ENCODE data around the gene FBXL17. TPM values are rescaled to one million over a fixed set of nuclear protein-coding genes. Genes with fewer than 3 reads are reported as not detected.

The FBXL17 gene
- total RNA-seq, 1 experiment from 2014 or later: 15.9 TPM

- no peak for DNase-seq (ENCODE audit: low read depth)
Measured at GRCh38 chr5:108001222-108001621, 380.7 kb downstream of the FBXL17 start.

GRCh38 chr5:107997338-107997980 lies 384.4 kb downstream of the FBXL17 start:
- peak; percentile 62 for DNase-seq (ENCODE audit: low read depth)

GRCh38 chr5:107993341-107993740 lies 388.6 kb downstream of the FBXL17 start:
- DNase-seq (ENCODE audit: low read depth): no peak

DNA sequence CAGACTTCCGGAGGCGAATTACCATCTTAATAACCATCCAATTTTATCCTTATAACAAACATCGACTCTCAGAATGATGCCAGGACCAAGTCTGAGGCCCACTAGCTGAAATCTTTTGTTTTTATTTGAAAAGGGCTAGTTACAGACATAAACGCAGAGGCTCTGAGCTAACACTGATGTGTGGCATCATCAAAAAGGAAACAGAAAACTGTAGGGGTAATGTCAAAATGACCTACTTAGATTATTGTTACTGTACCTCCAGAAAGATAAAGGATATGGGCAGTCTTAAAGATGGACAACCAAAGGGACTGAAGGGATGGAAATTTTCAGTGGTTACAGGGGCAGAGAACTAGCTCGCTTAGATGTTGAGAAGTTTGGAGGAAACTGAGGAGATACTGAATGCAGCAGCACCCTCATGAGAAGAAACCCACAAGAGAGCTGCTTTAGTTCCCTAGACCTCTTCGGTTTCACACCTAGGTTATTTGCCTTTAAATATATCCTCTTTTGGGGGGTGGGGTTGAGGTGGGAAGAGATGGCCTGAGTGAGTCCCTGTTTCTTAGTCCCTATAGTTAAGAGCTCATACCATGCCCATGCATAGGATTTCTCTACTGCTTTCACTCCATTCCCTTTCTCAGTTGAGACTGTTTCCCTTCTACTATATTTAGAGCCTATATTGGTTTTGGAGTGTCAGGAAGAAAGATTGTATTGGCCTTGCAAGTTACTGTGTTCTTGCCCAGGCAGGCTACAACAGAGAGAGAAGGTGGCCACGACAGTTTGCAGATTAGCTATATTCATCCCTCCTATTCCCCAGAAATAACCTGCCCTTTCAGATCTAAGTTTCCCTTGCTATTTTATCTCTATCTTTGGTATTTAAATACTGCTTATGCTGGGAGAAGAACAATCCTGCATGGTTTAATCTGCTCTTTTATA lies 390.8 kb downstream of the FBXL17 start:
- DNase-seq (ENCODE audit: low read depth): no peak

- peak; percentile 56 for DNase-seq (ENCODE audit: low read depth)
Measured at GRCh38 chr5:107985144-107985543, 396.8 kb downstream of the FBXL17 start.

DNA sequence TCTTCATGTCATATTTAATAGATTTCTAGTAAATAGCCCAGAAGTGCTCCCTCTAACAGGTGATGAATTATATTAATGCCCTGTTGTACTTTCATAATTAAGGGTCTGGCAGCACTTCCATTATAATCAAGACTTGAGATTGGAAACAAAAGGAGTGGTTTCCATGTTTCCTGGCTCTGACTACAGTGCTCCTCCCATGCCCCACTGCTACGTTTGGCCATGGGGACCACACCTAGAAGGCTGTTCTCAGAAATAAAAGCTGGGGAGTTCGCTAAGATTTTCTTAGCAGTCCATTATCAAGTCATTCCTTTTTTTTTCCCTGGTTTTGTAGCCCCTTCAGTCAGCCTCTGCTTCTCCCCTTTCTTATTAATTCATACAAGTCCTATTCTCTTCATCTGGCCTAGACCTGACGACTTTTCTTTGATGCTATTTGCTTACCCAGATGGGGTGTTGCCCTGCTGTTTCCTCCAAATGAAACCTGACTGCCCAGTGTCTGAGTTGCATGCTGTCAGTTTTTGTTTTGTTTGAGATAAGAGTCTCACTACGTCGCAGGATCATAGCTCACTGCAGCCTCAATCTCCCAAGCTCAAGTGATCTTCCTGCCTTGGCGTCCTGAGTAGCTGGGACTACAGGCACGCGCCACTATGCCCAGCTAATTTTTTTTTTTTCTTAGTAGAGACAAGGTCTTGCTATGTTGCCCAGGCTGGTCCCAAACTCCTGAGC lies 399.0 kb downstream of the FBXL17 start:
- DNase-seq (ENCODE audit: low read depth): no peak

GRCh38 chr5:107980923-107981692 lies 400.8 kb downstream of the FBXL17 start:
- no peak for DNase-seq (ENCODE audit: low read depth)

DNA sequence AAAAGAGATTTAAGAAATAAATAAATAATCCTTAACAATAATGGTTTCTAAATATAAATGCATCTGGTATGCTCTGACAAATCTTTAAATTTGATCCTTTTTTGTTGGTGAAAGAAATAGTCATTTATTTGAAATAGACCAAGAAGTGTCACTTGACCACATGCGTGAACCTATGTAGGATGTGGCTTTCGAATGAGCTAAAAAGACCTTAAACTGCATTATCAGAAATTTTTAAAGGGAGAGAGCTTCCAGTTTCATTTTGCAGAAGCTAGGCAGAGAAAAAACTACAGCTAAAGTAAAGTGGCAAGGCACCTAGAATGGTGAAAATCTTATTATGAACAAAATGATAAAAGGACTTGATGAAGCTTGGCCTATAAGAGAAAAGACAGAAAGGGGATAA lies 402.0 kb downstream of the FBXL17 start:
- no peak for DNase-seq (ENCODE audit: low read depth)

DNA sequence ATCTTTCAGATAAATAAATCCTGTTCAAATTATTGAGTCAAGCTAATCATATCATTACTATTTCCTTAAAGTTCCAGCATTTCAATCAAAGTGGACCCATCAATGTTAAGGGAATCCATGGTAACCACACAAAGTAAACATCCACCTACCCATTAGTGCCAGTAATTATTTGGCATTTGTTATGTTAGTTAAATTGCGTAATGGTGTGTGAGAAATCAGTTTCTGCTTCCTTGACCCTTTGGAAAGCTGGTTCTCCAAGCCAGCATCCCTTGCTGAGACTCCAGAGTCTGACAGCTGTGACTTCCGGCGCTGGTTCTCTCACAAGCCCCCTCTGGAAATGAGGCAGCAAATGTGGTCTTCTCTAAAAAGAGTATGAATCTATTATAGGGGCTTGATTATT lies 402.6 kb downstream of the FBXL17 start:
- DNase-seq (ENCODE audit: low read depth): peak; percentile 68

GRCh38 chr5:107977550-107978071 lies 404.3 kb downstream of the FBXL17 start:
- no peak for DNase-seq (ENCODE audit: low read depth)

DNA sequence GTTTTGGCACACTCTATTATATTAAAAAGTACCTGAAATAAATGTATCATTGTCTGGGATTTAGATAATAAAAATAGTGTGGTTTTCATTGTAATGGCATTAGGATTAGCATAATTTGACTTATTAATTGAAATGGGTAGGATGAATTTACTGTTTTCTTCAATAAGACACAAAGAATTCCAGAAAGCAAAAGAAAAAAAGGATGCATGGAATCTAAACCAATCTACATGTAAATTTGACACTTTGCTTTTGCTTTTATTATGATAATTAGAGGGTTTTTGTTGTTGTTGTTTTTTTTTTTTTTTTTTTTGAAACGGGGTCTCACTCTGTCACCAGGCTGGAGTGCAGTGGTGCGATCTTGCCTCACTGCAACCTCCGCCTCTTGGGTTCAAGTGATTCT lies 406.3 kb downstream of the FBXL17 start:
- DNase-seq (ENCODE audit: low read depth): no peak

DNA sequence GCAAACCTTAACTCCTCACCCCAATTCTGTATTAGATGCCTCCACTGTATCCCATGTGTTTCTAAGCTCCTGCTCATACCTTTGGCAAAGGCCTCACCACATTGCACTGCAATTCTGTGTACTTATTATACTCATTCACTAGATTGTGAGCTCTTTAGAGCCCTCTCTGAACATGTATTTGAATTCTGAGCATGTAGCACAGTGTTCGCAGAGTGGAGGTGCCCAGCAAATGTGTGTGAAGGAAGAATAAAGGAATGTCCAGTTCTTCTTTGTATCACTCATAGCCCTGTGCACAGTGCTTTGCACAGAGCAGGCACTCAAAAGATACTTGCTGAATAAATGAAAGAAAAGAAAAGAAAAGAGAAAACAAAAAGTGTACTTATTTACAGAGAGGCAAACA lies 410.1 kb downstream of the FBXL17 start:
- no peak for DNase-seq (ENCODE audit: low read depth)

DNA sequence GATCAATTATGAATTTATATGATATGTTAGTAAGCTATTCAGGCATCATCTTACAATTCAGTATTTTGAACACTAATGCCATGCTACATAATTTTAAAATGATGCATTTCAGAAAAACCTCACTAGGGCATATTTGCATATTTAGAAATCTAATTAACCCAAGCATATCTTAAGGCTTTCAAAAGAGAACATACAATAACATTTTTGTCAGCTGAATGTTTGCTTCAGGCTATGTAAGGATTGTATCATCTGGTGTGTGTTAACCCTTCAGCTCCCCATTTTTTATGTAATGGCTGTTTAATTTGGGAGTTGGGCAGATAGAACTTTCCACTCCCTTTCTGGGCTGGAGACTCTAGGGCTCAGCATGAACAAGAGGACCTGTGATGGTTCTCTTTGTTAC lies 412.1 kb downstream of the FBXL17 start:
- peak; percentile 43 for DNase-seq (ENCODE audit: low read depth)

DNA sequence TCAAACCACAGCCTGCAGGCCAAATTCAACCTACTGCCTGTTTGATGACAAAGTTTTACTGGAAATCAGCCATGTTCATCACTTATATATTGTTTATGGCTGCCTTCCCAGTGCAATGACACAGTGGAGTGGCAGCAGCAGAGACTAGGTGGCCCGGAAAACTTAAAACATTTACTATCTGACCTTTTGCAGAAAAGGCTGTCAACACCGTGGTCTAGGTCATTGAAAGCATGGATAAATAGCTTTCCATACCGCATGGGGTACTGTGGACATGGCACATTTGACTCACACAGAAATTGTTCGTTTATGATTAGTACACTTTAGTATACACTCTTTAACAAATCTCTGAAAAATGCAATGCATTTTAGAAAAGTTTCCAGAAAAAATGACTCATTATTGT lies 412.9 kb downstream of the FBXL17 start:
- peak; percentile 60 for DNase-seq (ENCODE audit: low read depth)

DNA sequence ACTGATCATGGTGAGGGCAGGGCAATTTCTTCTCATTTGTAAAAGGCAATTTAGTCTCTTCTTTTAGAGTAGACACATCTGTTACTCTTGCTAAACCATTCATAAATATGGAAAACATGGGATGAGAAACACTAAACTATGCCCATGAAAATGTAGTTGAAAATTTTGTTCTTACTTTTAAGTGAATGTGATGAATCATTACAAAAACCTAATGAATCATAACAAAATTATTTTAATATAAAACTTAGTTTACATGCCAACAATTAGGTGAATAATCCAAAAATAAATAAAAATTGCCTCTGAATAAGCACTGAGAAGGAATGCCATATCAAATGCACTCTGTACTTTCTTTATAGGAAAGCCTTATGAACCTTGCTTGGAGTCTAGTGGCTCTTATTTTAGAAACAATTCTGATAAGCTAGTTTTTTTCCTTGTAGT lies 413.5 kb downstream of the FBXL17 start:
- DNase-seq (ENCODE audit: low read depth): peak; percentile 50

DNA sequence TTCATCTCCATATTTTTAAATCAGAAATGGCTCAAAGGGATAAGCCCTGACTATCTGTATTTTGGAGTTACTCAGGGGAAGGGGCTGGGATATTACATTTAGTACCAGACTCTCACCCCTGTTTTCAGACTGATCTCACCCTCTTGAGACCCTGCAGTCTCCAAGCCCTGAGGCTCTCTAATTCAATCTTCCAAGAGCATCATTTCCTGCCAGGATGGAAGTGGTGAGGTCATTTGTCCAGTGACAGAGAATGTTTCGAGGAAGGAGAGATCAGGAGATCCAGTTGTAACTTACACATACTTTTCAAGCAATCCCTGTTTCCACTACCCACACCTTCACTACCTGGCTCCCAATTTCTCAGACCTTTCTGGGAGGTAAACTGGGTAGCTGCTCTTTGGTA lies 415.7 kb downstream of the FBXL17 start:
- peak; percentile 43 for DNase-seq (ENCODE audit: low read depth)

GRCh38 chr5:107964722-107965121 lies 417.2 kb downstream of the FBXL17 start:
- DNase-seq (ENCODE audit: low read depth): no peak

- no peak for DNase-seq (ENCODE audit: low read depth)
Measured at GRCh38 chr5:107959573-107960279, 422.2 kb downstream of the FBXL17 start.

GRCh38 chr5:107958861-107959260 lies 423.0 kb downstream of the FBXL17 start:
- DNase-seq (ENCODE audit: low read depth): no peak

DNA sequence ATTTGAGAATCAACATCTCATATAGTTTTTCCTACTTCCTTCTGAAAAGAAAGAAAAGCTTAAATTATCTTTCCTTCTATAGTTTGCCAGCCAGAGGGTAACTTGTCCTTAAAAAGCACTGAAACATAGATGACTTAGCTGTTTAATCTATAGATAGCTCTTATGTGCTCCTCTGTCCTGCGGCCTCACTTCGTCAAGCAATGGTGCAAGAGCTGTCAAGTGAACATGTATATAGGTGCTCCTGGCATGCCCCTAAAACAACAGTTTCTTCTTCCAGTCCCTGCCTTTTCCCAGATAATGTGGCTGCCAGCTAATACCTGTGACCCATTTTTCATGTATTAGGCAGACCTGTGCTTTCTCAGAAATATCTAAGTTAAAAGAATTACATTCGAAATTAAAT lies 423.5 kb downstream of the FBXL17 start:
- no peak for DNase-seq (ENCODE audit: low read depth)

GRCh38 chr5:107957051-107957450 lies 424.8 kb downstream of the FBXL17 start:
- DNase-seq (ENCODE audit: low read depth): no peak

All from M059J (cell line).